AG04449 (cell line): ENCODE data around the gene IRF4.

ENCODE experiments used
- CTCF ChIA-PET: fragments of 350-600 bp; formaldehyde crosslinking; extraction: SDS; loops from one replicate; lab custom pipeline; 2021; ENCODE audit warnings: antibody characterized with exemption; lab: Yijun Ruan, JAX
- POLR2A ChIA-PET: fragments of 400-600, 350-600 bp; formaldehyde crosslinking; extraction: SDS; loops from one replicate; lab custom pipeline; 2020; ENCODE audit warnings: antibody characterized with exemption, inconsistent platforms; lab: Yijun Ruan, JAX
- DNase-seq: peaks from one replicate; pipeline ENCODE4 v3.0.0-alpha.2; 2010; ENCODE audit warnings: low read depth, low spot score
- H3K4me3 ChIP-seq: 2 replicates; pipeline ENCODE4 v1.5.1; 2011; ENCODE audit warnings: low read depth, mild to moderate bottlenecking, control low read depth, low read length
- TF ChIP-seq, protein P1 (sequence below): IDR thresholded peaks from one replicate; pipeline ENCODE4 v1.5.1; 2011; ENCODE audit warnings: mild to moderate bottlenecking, moderate library complexity, low read length, control low read depth, inconsistent platforms; ENCODE audit not compliant: insufficient read depth; ENCODE audit errors: missing control alignments

The IRF4 gene

DNA sequence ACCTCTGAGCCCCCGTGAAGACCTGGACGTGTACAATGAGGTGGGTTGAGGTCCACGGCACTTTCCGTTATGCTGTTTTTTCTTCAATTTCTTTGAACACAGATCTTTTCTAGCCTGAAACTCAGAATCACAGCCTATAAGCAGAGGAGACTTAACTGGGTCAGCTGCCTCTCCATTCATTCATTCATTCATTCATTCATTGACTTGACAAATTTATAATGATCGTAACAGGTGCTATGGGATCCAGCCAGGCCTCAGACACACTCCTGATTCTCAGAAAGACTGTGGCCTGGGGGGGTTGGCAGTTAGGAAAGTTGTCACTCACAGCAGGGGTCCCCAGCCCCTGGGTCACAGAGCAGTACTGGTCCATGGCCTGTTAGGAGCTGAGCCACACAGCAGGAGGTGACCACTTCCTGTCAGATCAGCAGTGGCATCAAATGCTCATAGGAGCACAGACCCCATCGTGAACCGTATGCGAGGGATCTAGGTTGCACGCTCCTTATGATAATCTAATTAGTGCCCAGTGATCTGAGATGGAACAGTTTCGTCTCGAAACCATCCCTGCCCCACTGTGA, 38.6 kb upstream of the IRF4 start:
- CTCF ChIA-PET: no interaction called here
- DNase-seq: no peak
- POLR2A ChIA-PET: no interaction called here
- H3K4me3 ChIP-seq: no peak overlapping the region
- TF ChIP-seq, protein P1, sequence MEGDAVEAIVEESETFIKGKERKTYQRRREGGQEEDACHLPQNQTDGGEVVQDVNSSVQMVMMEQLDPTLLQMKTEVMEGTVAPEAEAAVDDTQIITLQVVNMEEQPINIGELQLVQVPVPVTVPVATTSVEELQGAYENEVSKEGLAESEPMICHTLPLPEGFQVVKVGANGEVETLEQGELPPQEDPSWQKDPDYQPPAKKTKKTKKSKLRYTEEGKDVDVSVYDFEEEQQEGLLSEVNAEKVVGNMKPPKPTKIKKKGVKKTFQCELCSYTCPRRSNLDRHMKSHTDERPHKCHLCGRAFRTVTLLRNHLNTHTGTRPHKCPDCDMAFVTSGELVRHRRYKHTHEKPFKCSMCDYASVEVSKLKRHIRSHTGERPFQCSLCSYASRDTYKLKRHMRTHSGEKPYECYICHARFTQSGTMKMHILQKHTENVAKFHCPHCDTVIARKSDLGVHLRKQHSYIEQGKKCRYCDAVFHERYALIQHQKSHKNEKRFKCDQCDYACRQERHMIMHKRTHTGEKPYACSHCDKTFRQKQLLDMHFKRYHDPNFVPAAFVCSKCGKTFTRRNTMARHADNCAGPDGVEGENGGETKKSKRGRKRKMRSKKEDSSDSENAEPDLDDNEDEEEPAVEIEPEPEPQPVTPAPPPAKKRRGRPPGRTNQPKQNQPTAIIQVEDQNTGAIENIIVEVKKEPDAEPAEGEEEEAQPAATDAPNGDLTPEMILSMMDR: no peak

DNA sequence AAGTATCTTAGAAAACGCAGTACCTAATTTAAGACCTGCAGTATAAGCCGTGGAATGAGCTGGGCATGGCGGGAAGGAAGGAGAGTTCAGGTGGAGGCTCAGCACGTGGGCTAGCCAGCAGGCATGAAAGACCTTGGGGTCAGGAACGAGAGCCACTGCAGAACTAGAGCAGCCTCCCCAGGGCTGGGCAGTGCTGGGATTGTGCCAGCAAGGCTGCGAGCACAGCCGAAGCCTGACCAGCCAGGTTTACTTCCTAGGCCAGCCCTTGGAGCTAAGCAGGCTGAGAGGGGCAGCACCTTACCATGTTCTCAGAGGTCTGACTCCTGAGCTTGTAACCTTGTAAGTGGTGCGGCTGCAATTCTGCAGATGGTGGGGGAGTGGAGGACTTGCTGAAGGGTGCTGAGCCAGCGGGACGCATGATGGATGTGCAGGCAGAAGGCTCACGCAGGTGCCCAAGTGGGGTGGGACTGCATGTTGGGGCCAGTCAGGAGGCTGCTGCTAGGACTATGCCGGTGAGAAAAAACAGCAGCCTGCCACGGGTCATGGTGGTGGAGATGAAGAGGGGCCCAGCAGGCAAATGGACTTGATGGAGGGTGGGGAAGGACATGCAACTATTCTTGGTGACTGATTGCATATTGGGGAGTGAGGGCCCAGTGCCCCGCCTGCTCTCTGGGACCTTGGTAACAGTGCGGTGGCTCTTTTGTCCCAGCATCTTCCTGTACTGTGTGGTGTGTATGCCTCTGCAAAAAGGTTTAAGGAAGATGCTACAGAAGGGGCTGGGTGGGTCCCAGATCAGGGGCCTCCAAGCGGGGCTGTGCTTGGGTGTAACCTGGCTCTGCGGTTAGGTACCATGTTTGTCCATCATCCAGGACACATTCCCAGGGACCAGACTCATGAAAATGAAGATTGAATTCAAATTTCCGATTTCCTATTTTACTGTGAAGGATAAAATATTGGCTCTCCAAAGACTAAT, 37.6 kb upstream of the IRF4 start:
- TF ChIP-seq, protein P1: no peak
- CTCF ChIA-PET: no interaction called here
- POLR2A ChIA-PET: no interaction called here
- DNase-seq: no peak
- no peak overlapping the region for H3K4me3 ChIP-seq

DNA sequence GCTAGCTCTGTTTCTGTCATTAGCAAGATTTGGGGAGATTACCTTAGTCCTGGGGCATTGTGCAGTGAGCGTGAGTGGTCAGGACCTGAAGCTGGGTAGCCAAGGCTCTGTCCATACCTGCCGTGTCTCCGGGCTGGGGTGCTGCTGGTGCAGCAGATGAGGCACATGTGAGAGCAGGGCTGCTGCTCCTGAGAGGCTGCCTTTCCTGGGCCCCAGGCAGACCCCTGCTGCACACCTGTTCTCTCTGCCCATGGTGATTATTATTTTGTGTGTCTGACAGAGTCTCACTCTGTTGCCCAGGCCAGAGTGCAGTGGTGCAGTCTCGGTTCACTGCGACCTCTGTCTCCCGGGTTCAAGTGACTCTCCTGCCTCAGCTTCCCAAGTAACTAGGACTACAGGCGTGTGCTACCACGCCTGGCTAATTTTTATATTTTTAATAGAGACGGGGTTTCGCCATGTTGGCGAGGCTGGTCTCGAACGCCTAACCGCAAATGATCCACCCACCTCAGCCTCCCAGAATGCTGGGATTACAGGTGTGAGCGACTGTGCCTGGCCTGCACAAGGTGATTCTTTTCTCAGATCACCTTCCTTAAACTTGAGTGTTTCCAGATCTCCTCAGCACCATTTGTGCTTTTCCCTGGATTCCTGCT, 36.8 kb upstream of the IRF4 start:
- CTCF ChIA-PET: no interaction called here
- no peak overlapping the region for H3K4me3 ChIP-seq
- POLR2A ChIA-PET: no interaction called here
- no peak for DNase-seq
- TF ChIP-seq, protein P1: no peak

DNA sequence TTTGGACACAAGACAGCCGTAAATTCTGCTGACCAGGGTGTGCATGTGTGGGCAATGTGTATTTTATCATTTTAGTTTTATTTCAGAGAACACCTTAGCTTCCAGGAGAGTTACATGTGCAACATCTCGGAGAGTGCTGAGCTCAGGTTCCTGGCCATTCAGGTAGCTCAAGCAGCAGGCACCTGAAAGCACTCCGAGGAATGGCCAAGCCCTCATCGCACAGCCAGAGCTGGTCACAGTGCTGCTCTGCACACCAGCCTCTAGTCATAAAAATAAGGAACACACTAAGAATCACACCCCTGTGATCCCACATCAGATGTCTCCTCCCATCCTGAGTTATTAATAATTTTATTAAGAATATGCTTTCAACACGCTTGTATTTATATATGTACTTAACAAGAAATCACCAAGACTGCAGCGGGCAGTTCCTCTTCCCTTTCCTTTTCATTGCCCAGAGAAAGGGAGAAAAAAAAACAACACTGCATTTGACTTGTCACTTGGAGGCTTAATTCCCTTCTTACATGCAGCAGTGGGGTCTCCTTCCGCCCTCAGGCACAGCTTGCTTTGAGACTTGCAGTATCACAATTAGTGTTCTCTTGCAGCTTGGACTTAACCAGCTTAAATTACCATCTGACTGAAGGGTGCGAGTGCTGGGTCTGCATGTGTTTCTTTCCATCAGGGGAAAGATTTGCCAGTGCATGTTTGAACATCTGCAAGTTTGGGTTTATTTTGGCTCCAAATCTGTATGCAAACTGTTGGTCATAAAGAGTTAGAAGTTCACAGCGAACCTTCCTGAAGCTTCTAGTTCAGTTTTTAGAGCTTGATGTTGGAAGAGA, 36.0 kb upstream of the IRF4 start:
- POLR2A ChIA-PET: no interaction called here

DNA sequence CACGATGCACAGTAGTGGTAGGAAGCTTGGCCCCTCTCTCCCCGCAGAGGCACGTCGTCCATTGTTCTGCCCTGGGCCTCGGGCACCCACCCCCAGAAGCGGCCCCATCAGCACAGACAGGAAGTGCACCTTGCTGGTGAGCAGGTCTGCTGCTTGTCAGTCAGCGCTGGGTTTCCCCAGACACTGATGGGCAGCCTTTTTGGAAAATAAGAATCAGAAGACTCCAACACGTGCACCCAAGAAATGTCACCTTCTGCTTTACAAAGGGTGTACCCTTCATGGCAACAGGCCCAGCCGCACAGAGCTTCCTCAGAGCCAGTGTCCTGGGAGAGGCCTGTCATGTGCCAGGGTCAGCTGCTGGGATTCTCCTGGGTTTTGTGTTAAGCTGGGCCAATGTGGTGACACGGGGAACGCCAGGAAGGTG, 34.7 kb upstream of the IRF4 start:
- TF ChIP-seq, protein P1: no peak
- DNase-seq: no peak
- CTCF ChIA-PET: no interaction called here

More for the DNA sequence above, 36.0 kb upstream of the IRF4 start:
- TF ChIP-seq, protein P1: no peak
- DNase-seq: no peak
- H3K4me3 ChIP-seq: no peak overlapping the region
- CTCF ChIA-PET: no interaction called here

More for the DNA sequence above, 34.7 kb upstream of the IRF4 start:
- POLR2A ChIA-PET: no interaction called here
- no peak overlapping the region for H3K4me3 ChIP-seq
